ENCODE data around the gene CALCOCO1.

DNA sequence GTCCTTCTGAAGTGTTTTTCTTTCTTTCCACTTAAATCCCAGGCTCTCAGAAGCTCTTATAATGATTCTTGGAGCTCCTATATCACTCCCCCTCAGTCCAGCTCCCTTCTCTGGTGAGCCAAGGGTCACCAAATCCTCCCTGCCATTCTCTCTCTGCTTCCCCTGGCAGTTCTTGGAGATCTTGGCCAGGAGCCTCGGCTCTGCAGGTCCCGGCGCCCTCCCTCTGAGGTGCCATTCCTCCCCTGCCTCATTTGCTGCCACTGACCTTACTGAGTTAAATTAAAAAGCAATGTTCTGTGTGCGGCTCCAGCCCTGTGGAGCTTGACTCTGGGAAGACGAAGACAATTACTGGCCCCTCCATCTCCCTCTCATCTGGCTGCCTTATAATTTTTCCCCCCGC lies 17.5 kb upstream of the CALCOCO1 start:
- TF ChIP-seq, protein P1, sequence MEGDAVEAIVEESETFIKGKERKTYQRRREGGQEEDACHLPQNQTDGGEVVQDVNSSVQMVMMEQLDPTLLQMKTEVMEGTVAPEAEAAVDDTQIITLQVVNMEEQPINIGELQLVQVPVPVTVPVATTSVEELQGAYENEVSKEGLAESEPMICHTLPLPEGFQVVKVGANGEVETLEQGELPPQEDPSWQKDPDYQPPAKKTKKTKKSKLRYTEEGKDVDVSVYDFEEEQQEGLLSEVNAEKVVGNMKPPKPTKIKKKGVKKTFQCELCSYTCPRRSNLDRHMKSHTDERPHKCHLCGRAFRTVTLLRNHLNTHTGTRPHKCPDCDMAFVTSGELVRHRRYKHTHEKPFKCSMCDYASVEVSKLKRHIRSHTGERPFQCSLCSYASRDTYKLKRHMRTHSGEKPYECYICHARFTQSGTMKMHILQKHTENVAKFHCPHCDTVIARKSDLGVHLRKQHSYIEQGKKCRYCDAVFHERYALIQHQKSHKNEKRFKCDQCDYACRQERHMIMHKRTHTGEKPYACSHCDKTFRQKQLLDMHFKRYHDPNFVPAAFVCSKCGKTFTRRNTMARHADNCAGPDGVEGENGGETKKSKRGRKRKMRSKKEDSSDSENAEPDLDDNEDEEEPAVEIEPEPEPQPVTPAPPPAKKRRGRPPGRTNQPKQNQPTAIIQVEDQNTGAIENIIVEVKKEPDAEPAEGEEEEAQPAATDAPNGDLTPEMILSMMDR (conservative IDR thresholded peaks at IDR 0.05; ENCODE audit: low read depth, low read length), result no peak
- TF ChIP-seq EZH2 (IDR thresholded peaks at IDR 0.05; ENCODE audit: borderline replicate concordance, low read depth, low read length, poor library complexity, severe bottlenecking), result no peak
